ENCODE results near the gene IFNE.
A peak's percentile ranks its signal among the peaks of the same experiment; 100 is the strongest.

Gene IFNE, protein sequence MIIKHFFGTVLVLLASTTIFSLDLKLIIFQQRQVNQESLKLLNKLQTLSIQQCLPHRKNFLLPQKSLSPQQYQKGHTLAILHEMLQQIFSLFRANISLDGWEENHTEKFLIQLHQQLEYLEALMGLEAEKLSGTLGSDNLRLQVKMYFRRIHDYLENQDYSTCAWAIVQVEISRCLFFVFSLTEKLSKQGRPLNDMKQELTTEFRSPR

GRCh38 chr9:21482213-21482612 lies at the start of gene IFNE:
Gene IFNE, minus strand, starts transcription at chr9:21482313. Its CDS starts 619 bp downstream, at chr9:21481694.
- no peak for DNase-seq (ENCODE audit: low spot score)

GRCh38 chr9:21528123-21528808 lies 46.2 kb upstream of the IFNE start:
- no peak for DNase-seq (ENCODE audit: low spot score)

DNA sequence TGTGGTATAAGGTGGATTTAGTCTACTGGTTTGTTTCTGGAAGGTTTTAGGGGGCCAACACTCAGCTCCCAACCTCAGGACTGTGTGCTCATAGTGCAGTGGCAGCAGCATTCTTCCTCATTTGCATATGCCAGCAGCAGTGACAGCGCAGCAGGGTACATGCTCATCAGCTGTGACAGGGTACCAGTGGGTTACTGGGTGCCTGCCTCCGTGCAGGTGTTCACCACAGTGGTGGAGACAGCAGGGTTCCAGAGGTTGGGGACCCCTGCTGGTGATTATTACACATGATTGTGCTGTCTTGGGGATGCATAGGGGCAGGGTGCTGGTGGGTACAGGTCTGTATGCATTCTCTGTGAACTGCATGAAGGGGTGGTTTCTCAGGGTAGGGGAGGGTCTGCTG lies 45.5 kb upstream of the IFNE start:
- DNase-seq (ENCODE audit: low spot score): no peak

DNA sequence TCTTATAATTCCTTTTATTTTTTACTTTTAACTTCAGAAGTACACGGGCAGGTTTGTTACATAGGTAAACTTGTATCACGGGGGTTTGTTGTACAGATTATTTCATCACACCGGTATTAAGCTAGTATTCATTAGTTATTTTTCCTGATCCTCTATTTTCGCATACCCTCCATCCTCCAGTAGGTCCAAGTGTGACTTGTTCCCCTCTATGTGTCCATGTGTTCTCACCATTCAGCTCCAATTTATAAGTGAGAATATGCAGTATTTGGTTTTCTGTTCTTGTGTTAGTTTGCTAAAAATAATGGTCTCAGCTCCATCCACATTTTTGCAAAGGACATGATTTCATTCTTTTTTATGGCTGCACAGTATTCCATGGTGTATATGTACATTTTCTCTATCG lies 43.1 kb upstream of the IFNE start:
- DNase-seq (ENCODE audit: low spot score): no peak

- no peak for DNase-seq (ENCODE audit: low spot score)
Observed at GRCh38 chr9:21524099-21524830, 42.2 kb upstream of the IFNE start.

- DNase-seq (ENCODE audit: low spot score): no peak
Observed at GRCh38 chr9:21523021-21524014, 41.2 kb upstream of the IFNE start.

DNA sequence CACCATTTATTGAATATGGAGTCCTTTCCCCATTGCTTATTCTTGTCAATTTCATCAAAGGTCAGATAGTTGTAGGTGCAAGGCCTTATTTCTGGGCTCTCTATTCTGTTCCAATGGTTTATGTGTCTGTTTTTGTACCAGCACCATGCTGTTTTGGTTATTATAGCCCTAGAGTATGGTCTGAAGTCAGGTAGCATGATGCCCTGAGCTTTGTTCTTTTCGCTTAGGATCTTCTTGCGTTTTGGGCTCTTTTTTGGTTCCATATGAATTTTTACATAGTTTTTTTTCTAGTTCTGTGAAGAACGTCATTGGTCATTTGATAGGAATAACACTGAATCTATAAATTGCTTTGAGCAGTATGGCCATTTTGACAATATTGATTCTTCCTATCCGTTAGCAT lies 40.2 kb upstream of the IFNE start:
- DNase-seq (ENCODE audit: low spot score): no peak

DNA sequence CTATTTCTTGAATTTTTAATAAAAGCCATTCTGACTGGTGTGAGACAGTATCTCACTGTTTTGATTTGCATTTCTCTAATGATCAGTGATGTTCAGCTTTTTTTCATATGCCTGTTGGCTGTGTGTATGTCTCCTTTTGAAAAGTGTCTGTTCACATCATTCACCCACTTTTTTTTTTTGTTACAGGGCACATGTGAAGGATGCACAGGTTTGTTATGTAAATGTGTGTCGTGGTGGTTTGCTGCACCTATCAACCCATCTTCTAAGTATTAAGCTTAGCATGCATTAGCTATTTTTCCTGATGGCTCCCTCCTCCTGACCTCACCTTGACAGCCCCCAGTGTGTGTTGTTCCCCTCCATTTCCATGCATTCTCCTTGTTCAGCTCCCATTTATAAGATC lies 39.3 kb upstream of the IFNE start:
- DNase-seq (ENCODE audit: low spot score): no peak

- DNase-seq (ENCODE audit: low spot score): no peak
Observed at GRCh38 chr9:21520501-21521228, 38.6 kb upstream of the IFNE start.

DNA sequence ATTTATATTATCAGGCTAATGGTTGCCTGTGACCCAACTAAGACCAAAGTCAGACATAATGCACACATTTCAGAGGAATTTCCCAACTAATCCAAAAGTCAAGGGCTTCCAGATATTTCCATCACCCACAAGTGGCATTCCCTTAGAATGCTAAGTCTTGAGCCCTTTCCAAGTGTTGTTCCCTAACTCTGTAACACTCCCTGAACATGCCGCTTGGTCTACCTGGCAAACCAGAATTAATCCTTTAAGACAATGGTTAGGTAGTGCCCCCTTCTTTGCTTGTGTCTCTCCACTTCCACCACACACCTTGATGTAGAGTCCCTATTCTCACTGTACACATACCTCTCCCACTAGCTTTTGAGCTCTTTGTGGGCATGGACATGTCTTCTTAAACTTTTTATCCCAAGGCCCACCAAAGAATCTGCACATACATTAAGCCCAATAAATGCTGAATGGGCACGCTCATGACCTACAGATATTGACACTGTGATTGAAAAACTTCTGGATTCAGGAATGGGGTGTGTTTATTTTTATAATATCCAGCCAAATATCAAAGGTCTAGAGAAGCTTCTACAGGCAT lies 37.8 kb upstream of the IFNE start:
- no peak for DNase-seq (ENCODE audit: low spot score)

- no peak for DNase-seq (ENCODE audit: low spot score)
Observed at GRCh38 chr9:21516796-21517195, 34.7 kb upstream of the IFNE start.

DNA sequence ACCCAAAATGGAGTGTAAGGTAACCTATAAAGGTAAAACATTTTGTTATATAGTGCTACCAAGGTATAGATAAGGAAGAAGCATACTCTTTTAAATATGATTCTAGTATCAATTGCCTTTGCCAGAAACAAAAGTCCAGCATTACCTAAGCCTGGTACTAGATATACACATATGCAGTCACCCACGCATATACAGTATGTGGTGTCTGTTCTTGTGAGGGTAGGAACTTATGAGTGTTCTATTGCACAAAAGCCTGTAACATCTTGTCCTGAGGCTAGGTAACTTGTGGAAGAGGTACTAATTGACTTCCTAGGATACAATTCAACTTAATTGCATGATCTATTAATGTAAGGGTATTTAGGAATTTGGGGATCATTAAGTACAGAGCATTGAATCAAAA lies 31.3 kb upstream of the IFNE start:
- DNase-seq (ENCODE audit: low spot score): no peak

GRCh38 chr9:21510806-21511205 lies 28.7 kb upstream of the IFNE start:
- no peak for DNase-seq (ENCODE audit: low spot score)

GRCh38 chr9:21507483-21507790 lies 25.3 kb upstream of the IFNE start:
- no peak for DNase-seq (ENCODE audit: low spot score)

DNA sequence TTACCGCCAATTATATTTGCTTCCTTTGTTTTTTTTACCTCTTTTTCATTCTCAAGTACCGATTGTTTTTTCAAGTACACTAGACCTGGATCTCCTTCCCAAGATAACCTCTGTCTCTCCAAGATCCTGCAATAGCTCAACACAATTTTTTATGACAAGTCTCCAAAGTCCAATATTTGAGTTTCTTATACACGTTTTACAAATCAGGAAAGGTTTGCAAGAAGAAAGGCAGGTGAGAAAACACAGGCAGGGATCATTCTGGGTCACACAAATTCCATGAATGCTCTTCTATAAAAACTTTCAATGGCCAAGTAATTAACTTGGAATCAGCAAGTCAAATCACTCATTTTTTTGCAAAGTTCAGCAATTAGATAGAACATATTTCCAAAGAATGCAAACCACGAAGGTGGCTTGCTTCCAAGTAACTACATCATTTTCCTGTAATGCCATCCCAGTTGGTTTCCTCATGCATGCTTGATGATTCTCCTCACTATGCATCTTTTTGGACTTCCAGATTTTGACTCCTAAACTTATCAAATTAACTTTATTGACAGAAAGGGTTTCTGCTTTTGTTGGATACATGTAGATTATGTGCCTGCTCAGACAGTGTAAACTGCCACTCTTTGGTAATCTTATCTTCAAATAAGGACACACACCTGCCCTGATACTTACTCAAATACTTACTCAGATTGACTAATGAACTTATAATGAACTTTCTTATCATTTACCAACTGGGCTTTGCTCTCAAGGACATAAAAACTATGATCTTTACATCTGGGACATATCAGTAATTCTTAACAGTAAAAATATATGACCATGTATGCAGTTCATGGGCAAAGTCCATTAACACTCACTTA lies 24.7 kb upstream of the IFNE start:
- DNase-seq (ENCODE audit: low spot score): peak; percentile 44

DNA sequence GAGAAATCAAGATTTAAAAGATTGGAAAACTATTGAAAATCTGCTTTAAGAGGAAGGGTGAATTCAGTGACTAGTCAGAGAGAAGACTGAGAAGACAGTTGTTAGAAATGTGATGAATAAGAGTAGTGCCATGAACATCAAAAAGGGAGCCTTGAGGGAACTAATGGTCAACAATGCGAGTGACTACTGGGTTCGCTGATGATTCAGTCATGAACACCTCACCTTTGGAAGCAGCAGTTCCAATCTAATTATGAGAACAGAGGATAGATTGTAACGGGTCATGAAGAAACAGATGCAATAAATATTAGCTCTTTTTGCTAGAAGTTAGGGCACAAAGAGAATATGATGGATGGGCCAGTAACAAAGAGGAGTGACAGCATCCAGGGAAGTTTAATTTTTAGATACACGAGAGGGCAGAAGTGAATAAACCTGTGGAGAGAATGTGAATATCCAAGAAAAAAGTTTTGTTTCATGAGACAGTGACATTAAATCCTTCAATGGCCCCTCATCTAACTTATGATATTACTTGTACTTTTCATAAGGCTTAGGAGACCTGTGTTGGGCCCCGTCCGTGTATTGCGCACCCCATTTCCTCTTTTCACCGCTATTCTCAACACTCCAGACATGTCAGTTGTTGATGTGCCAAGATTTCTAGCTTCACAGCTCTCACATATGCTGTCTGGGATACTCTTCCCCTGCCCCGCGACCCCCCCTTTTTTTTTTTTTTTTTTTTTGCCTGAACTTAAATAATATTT lies 23.5 kb upstream of the IFNE start:
- no peak for DNase-seq (ENCODE audit: low spot score)

GRCh38 chr9:21504894-21505293 lies 22.8 kb upstream of the IFNE start:
- DNase-seq (ENCODE audit: low spot score): no peak

GRCh38 chr9:21504113-21504512 lies 22.0 kb upstream of the IFNE start:
- no peak for DNase-seq (ENCODE audit: low spot score)

- DNase-seq (ENCODE audit: low spot score): no peak
Observed at GRCh38 chr9:21502586-21502985, 20.5 kb upstream of the IFNE start.

DNA sequence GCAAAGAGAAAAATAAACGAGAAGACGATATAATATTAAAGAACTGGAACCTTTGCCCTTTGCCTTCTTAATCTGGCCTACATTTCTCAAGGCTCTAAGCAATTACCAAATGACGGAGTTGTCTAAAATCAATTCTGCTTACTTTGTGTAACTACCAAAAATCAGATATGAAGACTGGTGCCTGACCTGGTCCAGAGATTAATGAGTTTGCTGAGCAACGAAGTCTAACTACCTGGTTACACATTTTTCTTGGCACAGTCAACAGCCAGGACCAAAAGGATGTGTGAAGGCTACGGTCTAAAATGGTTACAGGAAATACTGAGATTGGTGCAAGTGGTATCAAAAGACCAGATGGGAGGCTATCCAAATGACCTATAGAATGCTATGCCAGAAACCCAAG lies 17.8 kb upstream of the IFNE start:
- DNase-seq (ENCODE audit: low spot score): no peak
